Activated CD4-positive, alpha-beta T cell treated with anti-CD3 and anti-CD28 coated beads, Interleukin-2, amount 50 U/mL, for 24 hours (primary cell): ENCODE results near the gene ATAD3C.
"Not testable (repeated sequence)": the region's sequence is repeated elsewhere in the genome, so short reads cannot be mapped to it uniquely, and the experiment has no call there.

ENCODE experiments used
- DNase-seq, 2 donors: peaks; one replicate each; pipeline ENCODE4 v3.0.0-alpha.2; 2020; ENCODE audit warnings: low read depth in 1 of 2, low spot score in 1 of 2

ATAD3C gene

DNA sequence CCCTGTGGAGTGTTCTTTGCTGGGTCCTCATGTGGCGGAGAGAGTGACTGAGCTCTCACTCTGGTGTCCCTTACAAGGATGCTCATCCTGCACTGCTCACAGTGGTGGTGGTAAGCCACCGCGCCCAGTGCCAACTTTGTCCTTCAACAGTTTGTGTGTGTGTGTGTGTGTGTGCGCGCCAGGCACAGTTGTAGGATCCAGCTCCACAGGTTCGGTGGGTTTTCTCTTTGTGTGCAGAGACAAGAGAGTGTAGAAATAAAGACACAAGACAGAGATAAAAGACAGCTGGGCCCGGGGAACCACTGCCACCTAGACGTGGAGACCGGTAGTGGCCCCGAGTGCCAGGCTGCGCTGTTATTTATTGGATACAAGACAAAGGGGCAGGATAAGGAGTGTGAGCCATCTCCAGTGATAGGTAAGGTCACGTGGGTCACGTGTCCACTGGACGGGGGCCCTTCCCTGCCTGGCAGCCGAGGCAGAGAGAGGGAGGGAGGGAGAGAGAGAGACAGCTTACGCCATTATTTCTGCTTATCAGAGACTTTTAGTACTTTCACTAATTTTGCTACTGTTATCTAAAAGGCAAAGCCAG, 55.4 kb downstream of the ATAD3C start:
- peak; percentile 55 to 62 for DNase-seq

DNA sequence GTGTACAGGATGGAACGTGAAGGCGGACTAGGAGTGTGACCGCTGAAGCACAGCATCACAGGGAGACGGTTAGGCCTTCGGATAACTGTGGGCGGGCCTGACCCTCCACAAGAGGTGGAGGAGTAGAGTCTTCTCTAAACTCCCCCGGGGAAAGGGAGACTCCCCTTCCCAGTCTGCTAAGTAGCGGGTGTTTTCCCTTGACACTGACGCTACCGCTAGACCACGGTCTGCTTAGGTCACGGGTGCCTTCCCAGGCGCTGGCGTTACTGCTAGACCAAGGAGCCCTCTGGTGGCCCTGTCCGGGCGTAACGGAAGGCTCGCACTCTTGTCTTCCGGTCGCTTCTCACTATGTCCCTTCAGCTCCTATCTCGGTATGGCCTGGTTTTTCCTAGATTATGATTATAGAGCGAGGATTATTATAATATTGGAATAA, 55.9 kb downstream of the ATAD3C start:
- not testable (repeated sequence) for DNase-seq

DNA sequence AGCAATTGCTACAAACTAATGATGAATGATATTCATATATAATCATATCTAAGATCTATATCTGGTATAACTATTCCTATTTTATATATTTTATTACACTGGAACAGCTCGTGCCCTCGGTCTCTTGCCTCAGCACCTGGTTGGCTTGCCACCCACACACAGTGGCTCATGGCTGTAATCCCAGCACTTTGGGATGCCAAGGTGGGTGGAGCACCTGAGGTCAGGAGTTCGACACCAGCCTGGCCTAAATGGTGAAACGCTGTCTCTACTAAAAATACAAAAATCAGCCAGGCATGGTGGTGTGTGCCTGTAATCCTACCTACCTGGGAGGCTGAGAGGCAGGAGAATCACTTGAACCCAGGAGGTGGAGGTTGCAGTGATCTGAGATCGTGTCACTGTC, 56.3 kb downstream of the ATAD3C start:
- not testable (repeated sequence) for DNase-seq

DNA sequence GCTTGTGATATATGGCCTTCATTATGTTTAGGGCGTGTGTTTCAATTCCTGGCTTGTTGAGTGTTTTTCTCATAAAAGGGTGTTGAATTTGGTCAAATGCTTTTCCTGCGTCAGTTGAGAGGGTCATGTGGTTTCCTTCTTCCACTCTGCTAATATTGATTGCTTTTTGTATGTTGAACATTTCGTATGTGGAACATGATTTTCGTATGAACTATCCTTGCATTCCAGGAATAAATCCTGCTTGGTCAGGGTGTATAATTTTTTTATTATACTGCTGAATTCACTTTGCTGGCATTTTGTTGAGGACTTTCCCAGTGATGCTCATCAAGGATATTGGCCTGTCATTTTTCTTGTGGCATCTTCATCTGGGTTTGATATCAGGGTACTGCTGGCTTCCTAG, 57.8 kb downstream of the ATAD3C start:
- DNase-seq = no peak

DNA sequence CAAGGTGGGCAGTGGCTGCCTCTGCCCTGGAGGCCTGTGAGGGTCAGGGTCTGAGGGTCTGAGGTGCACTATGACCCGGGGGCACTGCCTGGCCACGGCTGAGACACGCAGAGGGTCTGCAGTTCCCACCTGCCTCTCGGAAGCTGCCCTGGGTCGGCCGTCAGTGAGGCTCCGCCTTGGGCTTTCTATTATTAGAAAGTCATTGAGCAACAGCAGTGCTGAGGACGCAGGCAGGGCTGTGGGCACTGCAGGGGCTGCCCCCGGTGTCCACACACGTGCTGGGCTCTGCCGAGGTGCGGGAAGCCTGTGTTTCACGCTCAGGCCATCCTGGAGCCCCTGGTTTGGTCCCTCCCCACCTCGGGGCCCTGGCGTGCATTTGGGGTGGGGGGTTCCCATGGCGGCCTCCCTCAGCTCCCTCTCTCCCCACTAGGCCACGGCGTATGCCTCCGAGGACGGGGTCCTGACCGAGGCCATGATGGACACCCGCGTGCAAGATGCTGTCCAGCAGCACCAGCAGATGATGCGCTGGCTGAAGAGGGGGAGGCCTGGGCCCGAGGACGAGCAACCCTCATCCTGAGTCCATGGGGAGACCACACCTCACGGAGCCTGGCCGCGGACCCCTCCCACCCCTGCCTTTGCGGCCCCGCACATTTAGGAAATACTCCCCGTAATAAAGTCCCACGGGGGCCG, 59.4 kb downstream of the ATAD3C start:
- DNase-seq = not testable (repeated sequence)

DNA sequence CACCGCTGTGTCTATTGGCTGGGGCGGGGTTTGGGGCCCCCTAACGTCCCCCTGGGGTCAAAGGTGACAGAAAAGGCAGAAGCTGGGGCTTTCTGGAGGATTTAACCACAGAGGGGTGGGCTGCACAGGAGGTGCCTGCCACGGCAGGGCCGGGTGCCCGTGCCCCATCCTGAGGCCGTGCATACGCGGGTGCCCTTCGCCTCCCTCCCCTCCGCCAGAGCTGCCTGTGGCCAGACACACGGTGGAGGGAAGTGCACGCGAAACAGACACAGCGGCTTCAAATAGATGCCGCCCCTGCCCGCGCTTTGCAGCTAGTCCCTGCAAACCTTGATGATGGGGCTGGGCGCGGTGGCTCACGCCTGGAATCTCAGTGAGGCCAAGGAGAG, 60.0 kb downstream of the ATAD3C start:
- not testable (repeated sequence) for DNase-seq

DNA sequence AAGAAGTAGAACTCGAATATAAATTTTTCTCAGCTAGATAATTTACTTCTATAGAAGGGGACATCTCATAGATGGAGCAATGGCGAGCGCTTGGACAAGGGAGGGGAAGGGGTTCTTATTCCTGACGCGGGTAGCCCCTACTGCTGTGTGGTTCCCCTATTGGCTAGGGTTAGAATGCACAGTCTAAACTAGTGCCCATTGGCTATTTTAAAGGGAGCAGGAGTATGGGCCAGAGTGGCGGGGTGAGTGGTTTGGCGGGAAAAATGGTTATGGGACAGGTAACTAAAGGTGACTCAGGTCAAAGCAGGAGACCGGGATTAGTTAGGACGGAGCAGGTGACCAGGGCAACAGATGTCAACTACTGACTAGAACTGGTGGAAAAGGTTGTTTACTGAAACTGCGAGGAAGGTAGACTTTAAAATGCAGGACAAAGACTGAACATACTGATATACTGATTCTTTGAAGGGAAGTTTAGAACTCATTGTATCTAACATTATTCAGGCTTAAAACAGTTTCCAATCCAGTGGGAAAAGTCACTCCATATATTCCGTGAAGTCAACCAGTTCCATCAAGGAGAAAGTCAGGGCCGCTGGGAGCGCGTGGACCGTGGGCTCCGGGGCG, 61.5 kb downstream of the ATAD3C start:
- no peak for DNase-seq

DNA sequence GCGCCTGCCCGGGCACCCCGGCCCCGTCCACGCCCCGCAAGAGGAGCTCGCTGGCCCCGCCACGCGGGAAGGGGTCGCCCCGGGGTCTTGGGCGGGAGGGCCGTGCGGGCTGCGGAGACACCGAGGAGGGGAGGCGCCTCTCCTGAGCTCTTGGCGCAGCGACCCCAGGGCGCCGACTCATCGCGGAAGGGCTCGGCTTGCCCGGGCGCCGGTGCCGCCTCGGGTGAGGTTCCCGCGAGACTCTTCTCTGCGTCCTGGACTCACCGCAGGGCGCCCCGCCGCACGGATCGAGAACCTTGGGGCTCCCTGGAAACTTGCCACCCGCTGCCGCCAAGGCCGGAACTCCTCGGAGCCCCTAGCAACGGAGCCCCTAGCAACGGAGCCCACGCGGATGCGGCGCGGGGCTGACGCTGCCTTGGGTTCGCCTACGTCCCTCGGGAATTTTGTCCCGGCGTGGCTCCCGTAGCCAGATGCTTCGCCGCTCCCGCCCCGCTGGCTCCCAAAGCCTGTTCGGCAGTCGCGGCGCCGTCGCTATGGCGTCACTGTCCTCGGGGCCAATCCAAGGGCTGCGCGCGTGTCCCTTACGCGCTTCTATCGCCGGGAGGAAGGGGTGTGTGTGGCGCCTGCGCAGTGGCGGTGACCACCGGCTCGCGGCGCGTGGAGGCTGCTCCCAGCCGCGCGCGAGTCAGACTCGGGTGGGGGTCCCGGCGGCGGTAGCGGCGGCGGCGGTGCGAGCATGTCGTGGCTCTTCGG, 62.2 kb downstream of the ATAD3C start, which contains the start of gene ATAD3A:
Gene ATAD3A, plus strand, starts transcription at position 630 of the 753 bp plus-strand sequence. Its CDS starts 107 bp downstream, at position 737.
- peak; percentile 92 to 94 for DNase-seq

DNA sequence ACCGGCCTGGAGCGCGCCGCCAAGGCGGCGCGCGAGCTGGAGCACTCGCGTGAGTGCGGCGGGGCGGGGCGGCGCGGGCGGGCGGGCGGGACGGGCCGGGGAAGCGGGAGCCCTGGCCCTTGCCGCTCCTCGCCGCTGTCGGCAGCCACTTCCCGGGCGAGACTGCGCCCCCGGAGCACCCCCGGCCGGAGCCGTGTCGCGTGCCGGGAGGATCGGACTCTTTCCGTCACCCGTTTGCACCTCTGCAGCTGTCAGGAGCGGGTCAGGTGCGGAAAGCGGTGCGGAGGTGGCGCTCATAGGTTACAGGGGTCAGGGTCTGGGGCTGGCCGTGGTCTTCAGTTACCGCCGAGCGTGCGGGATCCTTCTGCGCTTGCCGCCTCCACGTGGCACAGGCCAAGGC, 62.9 kb downstream of the ATAD3C start:
- DNase-seq = peak in 1 of 2 donors; percentile 13

DNA sequence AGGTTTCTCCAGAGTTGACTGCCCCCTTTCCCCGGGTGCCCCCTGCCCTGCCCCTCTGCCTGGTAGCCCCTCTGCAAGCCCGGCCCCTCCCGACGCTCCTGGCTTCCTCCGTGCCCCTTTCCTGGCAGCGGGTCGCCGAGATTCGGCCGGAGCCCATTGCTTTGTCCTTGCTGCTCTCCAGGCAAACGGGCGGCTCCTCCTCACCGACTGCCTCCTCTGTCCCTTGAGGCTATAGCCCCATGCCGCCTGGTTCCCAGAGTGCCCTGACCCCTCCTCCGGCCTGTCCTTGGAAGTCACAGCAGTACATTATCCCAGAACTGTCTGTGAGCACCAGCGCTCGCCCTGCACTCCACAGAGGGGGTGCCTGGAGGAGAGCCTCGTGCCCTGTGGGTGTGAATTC, 64.2 kb downstream of the ATAD3C start:
- not testable (repeated sequence) for DNase-seq

DNA sequence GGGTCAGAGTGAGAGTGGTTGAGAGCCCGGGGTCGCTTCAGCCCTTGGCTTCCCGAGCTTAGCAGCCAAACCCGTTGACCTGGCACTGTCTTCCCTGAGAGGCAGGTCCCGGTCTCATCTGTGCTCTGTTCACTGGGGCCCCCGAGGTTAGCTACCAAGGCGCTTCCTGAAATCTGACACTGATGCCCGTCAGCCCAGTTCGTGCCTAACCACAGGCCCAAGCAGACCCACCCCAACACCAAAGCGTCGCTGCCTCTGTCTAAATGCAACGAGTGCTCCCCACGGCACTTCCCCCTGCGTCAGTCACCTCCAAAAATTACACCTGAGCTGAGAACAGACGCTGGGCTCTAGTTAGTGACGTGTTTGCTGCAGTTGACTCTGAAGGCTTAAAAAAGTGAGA, 64.9 kb downstream of the ATAD3C start:
- not testable (repeated sequence) for DNase-seq

DNA sequence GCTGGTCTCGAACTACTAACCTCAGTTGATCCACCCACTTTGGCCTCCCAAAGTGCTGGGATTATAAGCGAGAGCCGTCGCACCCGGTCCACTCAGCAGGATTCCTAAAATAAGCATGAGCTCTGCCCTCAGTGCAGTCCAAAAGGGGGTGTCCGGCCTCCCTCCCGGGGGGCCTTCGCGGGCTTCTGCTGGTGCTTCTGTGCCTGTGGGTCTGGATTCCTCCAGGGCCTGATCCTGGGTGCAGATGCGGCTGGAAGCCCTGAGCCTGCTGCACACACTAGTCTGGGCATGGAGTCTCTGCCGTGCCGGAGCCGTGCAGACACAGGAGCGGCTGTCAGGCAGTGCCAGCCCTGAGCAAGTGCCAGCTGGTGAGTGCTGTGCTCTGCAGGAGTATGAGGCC, 67.4 kb downstream of the ATAD3C start:
- DNase-seq = not testable (repeated sequence)

DNA sequence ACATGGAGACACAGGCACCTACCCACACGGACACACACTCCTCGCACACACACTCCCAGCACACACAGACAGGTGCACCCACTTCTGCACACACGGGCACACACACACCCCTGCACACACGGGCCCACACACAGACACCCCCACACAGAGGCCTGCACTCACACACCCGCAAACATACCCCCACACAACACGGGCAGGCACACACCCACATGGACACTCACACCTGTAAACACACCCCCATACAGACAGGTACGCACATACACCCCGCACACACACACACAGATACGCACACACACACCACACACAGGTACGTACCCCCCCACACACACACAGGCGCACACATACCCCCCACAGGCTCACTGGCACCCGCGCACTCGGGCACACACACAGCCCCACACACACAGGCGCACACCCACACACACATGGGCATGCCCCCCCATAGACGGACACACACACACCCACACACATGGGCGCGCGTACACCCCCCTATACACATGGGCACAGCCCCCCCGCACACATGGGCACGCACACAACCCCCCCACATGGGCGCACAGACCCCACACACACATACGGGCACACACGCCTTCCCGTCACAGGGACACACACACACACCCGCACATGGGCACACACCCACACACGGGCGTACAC, 68.6 kb downstream of the ATAD3C start:
- DNase-seq = no peak

DNA sequence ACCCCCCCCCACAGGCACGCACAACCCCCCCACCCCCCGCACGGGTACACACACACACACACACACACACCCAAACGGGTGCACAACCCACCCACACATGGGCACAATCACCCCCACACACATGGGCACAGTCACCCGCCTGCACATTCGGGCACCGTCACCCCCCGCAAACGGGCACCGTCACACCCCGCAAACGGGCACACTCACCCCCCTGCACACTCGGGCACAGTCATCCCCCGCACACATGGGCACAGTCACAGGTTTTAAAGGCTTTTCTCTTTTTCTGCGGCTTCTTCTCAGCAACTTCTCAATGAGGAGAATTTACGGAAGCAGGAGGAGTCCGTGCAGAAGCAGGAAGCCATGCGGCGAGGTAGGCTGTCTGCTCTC, 69.1 kb downstream of the ATAD3C start:
- not testable (repeated sequence) for DNase-seq
